Colonic mucosa (tissue), 4 donors: ENCODE data around the gene GAS5. TPM values are rescaled to one million over a fixed set of nuclear protein-coding genes. Genes with fewer than 3 reads are reported as not detected.

Source experiments
- DNase-seq: peaks from one replicate; pipeline ENCODE4 v3.0.0-alpha.2; 2020
- H3K27ac ChIP-seq: fragments of 200-600 bp; one replicate; pipeline ENCODE4 v1.8.0; 2021
- H3K27me3 ChIP-seq: fragments of 200-600 bp; one replicate; pipeline ENCODE4 v1.8.0; 2021
- H3K36me3 ChIP-seq: fragments of 200-600 bp; one replicate; pipeline ENCODE4 v1.8.0; 2021
- H3K4me1 ChIP-seq: fragments of 200-600 bp; one replicate; pipeline ENCODE4 v1.8.0; 2021; ENCODE audit warnings: mild to moderate bottlenecking
- H3K4me3 ChIP-seq: fragments of 200-600 bp; one replicate; pipeline ENCODE4 v1.8.0; 2021
- H3K9ac ChIP-seq, 2 donors: one replicate each; pipeline ENCODE4 v1.7.0; 2013; ENCODE audit warnings: control low read depth in 2 of 2, low read depth in 2 of 2, low read length in 2 of 2
- H3K9me3 ChIP-seq: fragments of 200-600 bp; one replicate; pipeline ENCODE4 v1.8.0; 2021
- CTCF ChIP-seq: fragments of 200-600 bp; IDR thresholded peaks from one replicate; pipeline ENCODE4 v1.8.0; 2022; ENCODE audit warnings: antibody characterized with exemption, mild to moderate bottlenecking
- intact Hi-C: fragments of 100-400 bp; cut with DNase I; formaldehyde crosslinking; loops from one replicate; pipeline ENCODE4 v1.14.1; 2022
- total RNA-seq, 2 donors: library from RNA; stranded (reverse); fragmentation: NEBNext Ultra II Directional in 1 of 2; extraction: Animal tissue kit (Norgen Biotek cat#: 25700) in 1 of 2; gene quantifications; one replicate each; pipeline ENCODE4 v1.2.1, GENCODE V29; 2021
- donor health status: healthy.
- donor health status: DM: no; HTN: no; CAD: no.
- donor health status: DM: no; HTN: no; CAD: no.

Gene GAS5
- total RNA-seq, 2 donors from 2014 or later, result 207 to 247 TPM

GRCh38 chr1:173870252-173871075, 2.7 kb upstream of the GAS5 start:
- TF ChIP-seq CTCF, result no peak
- H3K36me3 ChIP-seq, result no peaks in the 10 kb centered on the region

GRCh38 chr1:173869021-173869359, 1.2 kb upstream of the GAS5 start:
- H3K4me1 ChIP-seq, result peaks cover 5% of the 10 kb centered on the region
- H3K36me3 ChIP-seq, result peaks cover 6% of the 10 kb centered on the region
- peak overlapping the region; percentile 71 to 86 for H3K9ac ChIP-seq
- H3K4me3 ChIP-seq, result peak overlapping the region; percentile 79
- intact Hi-C loops, result loop anchor here (5.0 kb wide), 1 partner anchor 153 kb away; the partner anchor contains the start of gene RC3H1
- H3K27ac ChIP-seq, result peak overlapping the region; percentile 96
- DNase-seq, result no peak
- H3K9me3 ChIP-seq, result no peaks in the 10 kb centered on the region
- no peaks in the 10 kb centered on the region for H3K27me3 ChIP-seq
- no peak for TF ChIP-seq CTCF

More at GRCh38 chr1:173870252-173871075, 2.7 kb upstream of the GAS5 start:
- Histone ChIP-seq H3K4me1 (peaks cover under 1% of the 10 kb centered on the region), H3K4me3 (no peak overlapping the region), H3K27me3 (no peaks in the 10 kb centered on the region), H3K9ac (peak overlapping the region in 1 of 2 donors; percentile 64), H3K27ac (peak overlapping the region; percentile 96), H3K9me3 (no peaks in the 10 kb centered on the region)
- intact Hi-C loops, result no loop called here
- DNase-seq, result peak; percentile 40

- DNase-seq, result peak; percentile 97
- TF ChIP-seq CTCF, result no peak
- intact Hi-C loops, result loop anchor here (5.0 kb wide), 1 partner anchor 154 kb away; the partner anchor contains the start of gene RC3H1
- H3K4me3 ChIP-seq, result peak within 1 kb of the TSS; percentile 79
- H3K36me3 ChIP-seq, result peaks cover 6% of the 10 kb centered on the region
- H3K4me1 ChIP-seq, result peaks cover 5% of the 10 kb centered on the region
- no peaks in the 10 kb centered on the region for H3K27me3 ChIP-seq
- H3K9ac ChIP-seq, result peak within 1 kb of the TSS; percentile 71 to 86
- no peaks in the 10 kb centered on the region for H3K9me3 ChIP-seq
- peak within 1 kb of the TSS; percentile 96 for H3K27ac ChIP-seq
Observed at GRCh38 chr1:173868266-173869020, 654 bp upstream of the GAS5 start, which contains the start of gene ZBTB37. Gene ZBTB37 (plus strand): TSS chr1:173868380. CDS start chr1:173870226, 1,846 bp downstream.

GRCh38 chr1:173867141-173867752, 542 bp downstream of the GAS5 start:
- DNase-seq, result no peak
- H3K4me3 ChIP-seq, result peak overlapping the region; percentile 79
- H3K27me3 ChIP-seq, result no peaks in the 10 kb centered on the region
- H3K36me3 ChIP-seq, result peaks cover 6% of the 10 kb centered on the region
- no peaks in the 10 kb centered on the region for H3K9me3 ChIP-seq
- intact Hi-C loops, result loop anchor here (5.0 kb wide), 1 partner anchor 155 kb away; the partner anchor contains the start of gene RC3H1
- peak overlapping the region; percentile 96 for H3K27ac ChIP-seq
- TF ChIP-seq CTCF, result no peak
- H3K9ac ChIP-seq, result peak overlapping the region; percentile 56 to 86
- peaks cover 5% of the 10 kb centered on the region for H3K4me1 ChIP-seq
